Gastrocnemius medialis (tissue), 4 donors: ENCODE results near the gene PCDHAC1.

ENCODE experiments used
- POLR2A ChIP-seq, 2 donors: fragments of 450-650 bp; IDR thresholded peaks; one replicate each; pipeline ENCODE4 v1.6.1; 2017; ENCODE audit warnings: antibody characterized with exemption in 2 of 2, mild to moderate bottlenecking in 2 of 2, moderate library complexity in 2 of 2
- TF ChIP-seq, protein P1 (sequence below), 5 experiments: fragments of 450-650 bp in 3 of 5; fragments of 200-600 bp in 2 of 5; sonication (generic) in 2 of 5; IDR thresholded peaks in 4 of 5; conservative IDR thresholded peaks in 1 of 5; 1 replicate in 4 of 5; 2 replicates in 1 of 5; pipeline ENCODE4 v1.5.1; 2016 to 2019; ENCODE audit warnings: antibody characterized with exemption in 5 of 5, mild to moderate bottlenecking in 3 of 5, moderate library complexity in 3 of 5

DNA sequence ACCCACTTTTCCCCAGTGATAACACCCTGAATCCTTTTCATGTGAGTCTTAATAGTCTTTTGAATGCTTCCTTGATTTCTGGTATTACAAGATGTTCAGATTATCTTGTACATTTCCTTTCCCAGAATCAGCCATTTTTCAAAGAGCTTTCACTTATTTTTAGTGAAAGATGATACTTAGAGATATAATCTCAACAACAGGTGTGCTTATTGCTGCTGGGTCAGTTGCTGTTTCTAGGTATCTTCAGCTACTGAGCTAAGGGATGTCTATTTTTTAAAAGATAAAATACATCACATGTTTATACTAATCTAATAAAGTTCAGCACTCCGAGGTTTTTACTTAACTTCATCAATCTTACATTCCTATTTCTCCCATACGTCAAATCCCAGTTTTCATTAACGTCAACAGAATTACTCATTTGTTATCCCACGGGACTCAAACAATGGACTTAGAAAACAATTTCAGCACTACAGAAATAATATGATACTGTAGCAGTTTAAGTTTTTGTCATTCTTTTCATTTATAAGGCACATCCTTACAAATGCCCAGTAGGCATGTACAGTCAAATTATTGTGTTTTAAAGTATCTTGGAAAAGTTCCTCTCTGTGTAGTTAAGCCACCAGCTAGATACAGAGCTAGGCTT is 9.0 kb downstream of the PCDHAC1 start:
- TF ChIP-seq, protein P1, sequence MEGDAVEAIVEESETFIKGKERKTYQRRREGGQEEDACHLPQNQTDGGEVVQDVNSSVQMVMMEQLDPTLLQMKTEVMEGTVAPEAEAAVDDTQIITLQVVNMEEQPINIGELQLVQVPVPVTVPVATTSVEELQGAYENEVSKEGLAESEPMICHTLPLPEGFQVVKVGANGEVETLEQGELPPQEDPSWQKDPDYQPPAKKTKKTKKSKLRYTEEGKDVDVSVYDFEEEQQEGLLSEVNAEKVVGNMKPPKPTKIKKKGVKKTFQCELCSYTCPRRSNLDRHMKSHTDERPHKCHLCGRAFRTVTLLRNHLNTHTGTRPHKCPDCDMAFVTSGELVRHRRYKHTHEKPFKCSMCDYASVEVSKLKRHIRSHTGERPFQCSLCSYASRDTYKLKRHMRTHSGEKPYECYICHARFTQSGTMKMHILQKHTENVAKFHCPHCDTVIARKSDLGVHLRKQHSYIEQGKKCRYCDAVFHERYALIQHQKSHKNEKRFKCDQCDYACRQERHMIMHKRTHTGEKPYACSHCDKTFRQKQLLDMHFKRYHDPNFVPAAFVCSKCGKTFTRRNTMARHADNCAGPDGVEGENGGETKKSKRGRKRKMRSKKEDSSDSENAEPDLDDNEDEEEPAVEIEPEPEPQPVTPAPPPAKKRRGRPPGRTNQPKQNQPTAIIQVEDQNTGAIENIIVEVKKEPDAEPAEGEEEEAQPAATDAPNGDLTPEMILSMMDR (IDR thresholded peaks at IDR 0.05 in 4 of 5, conservative IDR thresholded peaks at IDR 0.05 in 1 of 5): no peak
- no peak for TF ChIP-seq POLR2A (IDR thresholded peaks at IDR 0.05)
